Uterus (tissue), 2 donors: ENCODE data around the gene SIGLEC7.

Source experiments
- CTCF ChIP-seq, 4 experiments: fragments of 200-600 bp in 2 of 4; fragments of 450-650 bp in 2 of 4; sonication (generic) in 2 of 4; IDR thresholded peaks; one replicate each; pipeline ENCODE4 v1.5.1; 2016 to 2019; ENCODE audit warnings: antibody characterized with exemption in 4 of 4, mild to moderate bottlenecking in 2 of 4, moderate library complexity in 1 of 4
- POLR2A ChIP-seq, 2 donors: fragments of 450-650 bp; IDR thresholded peaks; one replicate each; pipeline ENCODE4 v1.6.1; 2016; ENCODE audit warnings: antibody characterized with exemption in 2 of 2, mild to moderate bottlenecking in 1 of 2, moderate library complexity in 1 of 2

GRCh38 chr19:51101171-51101865 is 40.8 kb upstream of the SIGLEC7 start:
- TF ChIP-seq CTCF (IDR thresholded peaks at IDR 0.05) (no peak), POLR2A (IDR thresholded peaks at IDR 0.05) (no peak)
